ENCODE measurements around the gene RABL6. TPM values are rescaled to one million over a fixed set of nuclear protein-coding genes. Genes with fewer than 3 reads are reported as not detected.
"Not testable (repeated sequence)": the region's sequence is repeated elsewhere in the genome, so short reads cannot be mapped to it uniquely, and the experiment has no call there.

RABL6 gene
- polyA plus RNA-seq, 1 donor, result 97.3 TPM

DNA sequence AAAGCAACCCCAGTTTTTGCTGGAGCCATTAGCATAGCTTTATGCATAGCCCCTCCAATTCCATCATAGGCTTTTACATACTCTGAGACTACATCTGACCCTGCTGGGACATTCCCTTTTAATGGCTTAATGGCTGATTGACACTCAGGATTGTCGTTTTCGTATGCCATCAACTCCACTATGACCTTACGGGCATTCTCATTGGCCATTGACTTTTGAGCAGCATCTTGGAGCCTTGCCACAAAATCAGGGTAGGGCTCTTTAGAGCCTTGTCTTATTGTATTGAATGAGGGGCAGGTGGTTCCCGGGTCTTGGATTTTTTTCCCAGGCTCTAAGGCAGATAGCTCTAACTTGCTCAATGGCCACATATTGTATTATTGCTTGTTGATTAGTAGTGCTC, 20.8 kb upstream of the RABL6 start:
- H3K4me3 ChIP-seq (ENCODE audit: low read length); DNase-seq; H3K27me3 ChIP-seq (ENCODE audit: control insufficient read depth, insufficient read depth, low read length); H3K9me3 ChIP-seq (ENCODE audit: control insufficient read depth, low read depth, low read length); H3K27ac ChIP-seq (ENCODE audit: low read length); H3K36me3 ChIP-seq (ENCODE audit: control insufficient read depth, insufficient read depth, low read length): not testable (repeated sequence)
- no CpG with 5 or more reads among the region's 4 CpGs for WGBS (ENCODE audit: insufficient coverage, low lambda C conversion rate)
- peaks cover 33% of the 10 kb centered on the region for H3K4me1 ChIP-seq (ENCODE audit: control insufficient read depth, insufficient read depth, low read length)

- Histone ChIP-seq H3K4me1 (ENCODE audit: control insufficient read depth, insufficient read depth, low read length) (peaks cover 42% of the 10 kb centered on the region), H3K9me3 (ENCODE audit: control insufficient read depth, low read depth, low read length) (no peaks in the 10 kb centered on the region), H3K4me3 (ENCODE audit: low read length) (peak overlapping the region; percentile 8), H3K27ac (ENCODE audit: low read length) (peak overlapping the region; percentile 74), H3K27me3 (ENCODE audit: control insufficient read depth, insufficient read depth, low read length) (no peaks in the 10 kb centered on the region), H3K36me3 (ENCODE audit: control insufficient read depth, insufficient read depth, low read length) (peaks cover 6% of the 10 kb centered on the region)
- DNase-seq, result peak in 1 of 2 donors; percentile 77
- WGBS (ENCODE audit: insufficient coverage, low lambda C conversion rate), result 23% methylated on average over 3 of the region's 21 CpGs
These were observed 19.9 kb upstream of the RABL6 start for GRCh38 chr9:136787690-136788400.

- peaks cover 51% of the 10 kb centered on the region for H3K4me1 ChIP-seq (ENCODE audit: control insufficient read depth, insufficient read depth, low read length)
- H3K27me3 ChIP-seq (ENCODE audit: control insufficient read depth, insufficient read depth, low read length); H3K36me3 ChIP-seq (ENCODE audit: control insufficient read depth, insufficient read depth, low read length); H3K9me3 ChIP-seq (ENCODE audit: control insufficient read depth, low read depth, low read length): not testable (repeated sequence)
- WGBS (ENCODE audit: insufficient coverage, low lambda C conversion rate), result 10% methylated on average over 4 of the region's 27 CpGs
- peak overlapping the region; percentile 96 for H3K27ac ChIP-seq (ENCODE audit: low read length)
- peak in 1 of 2 donors; percentile 86 for DNase-seq
- H3K4me3 ChIP-seq (ENCODE audit: low read length), result peak overlapping the region; percentile 8
These were observed 18.9 kb upstream of the RABL6 start for GRCh38 chr9:136788644-136789522.

DNA sequence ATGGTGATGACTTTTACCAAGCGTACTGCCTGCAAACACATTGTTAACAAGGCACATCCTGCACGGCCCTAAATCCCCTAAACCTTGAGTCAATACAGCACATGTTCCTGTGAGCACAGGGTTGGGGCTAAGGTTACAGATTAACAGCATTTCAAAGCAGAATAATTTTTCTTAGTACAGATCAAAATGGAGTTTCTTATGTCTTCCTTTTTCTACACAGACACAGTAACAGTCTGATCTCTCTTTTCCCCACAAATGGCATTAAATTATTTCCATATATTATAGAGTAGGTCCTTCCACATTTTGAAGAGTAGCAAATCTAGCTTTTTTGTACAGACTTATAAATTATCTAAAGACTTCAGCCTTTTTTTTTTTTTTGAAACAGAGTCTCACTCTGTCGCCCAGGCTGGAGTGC, 18.2 kb upstream of the RABL6 start:
- peak in 1 of 2 donors; percentile 86 for DNase-seq
- no peaks in the 10 kb centered on the region for H3K27me3 ChIP-seq (ENCODE audit: control insufficient read depth, insufficient read depth, low read length)
- peaks cover 13% of the 10 kb centered on the region for H3K36me3 ChIP-seq (ENCODE audit: control insufficient read depth, insufficient read depth, low read length)
- WGBS (ENCODE audit: insufficient coverage, low lambda C conversion rate), result no CpG with 5 or more reads among the region's 3 CpGs
- H3K4me3 ChIP-seq (ENCODE audit: low read length), result no peak overlapping the region
- H3K9me3 ChIP-seq (ENCODE audit: control insufficient read depth, low read depth, low read length), result no peaks in the 10 kb centered on the region
- peaks cover 55% of the 10 kb centered on the region for H3K4me1 ChIP-seq (ENCODE audit: control insufficient read depth, insufficient read depth, low read length)
- H3K27ac ChIP-seq (ENCODE audit: low read length), result peak overlapping the region; percentile 96

DNA sequence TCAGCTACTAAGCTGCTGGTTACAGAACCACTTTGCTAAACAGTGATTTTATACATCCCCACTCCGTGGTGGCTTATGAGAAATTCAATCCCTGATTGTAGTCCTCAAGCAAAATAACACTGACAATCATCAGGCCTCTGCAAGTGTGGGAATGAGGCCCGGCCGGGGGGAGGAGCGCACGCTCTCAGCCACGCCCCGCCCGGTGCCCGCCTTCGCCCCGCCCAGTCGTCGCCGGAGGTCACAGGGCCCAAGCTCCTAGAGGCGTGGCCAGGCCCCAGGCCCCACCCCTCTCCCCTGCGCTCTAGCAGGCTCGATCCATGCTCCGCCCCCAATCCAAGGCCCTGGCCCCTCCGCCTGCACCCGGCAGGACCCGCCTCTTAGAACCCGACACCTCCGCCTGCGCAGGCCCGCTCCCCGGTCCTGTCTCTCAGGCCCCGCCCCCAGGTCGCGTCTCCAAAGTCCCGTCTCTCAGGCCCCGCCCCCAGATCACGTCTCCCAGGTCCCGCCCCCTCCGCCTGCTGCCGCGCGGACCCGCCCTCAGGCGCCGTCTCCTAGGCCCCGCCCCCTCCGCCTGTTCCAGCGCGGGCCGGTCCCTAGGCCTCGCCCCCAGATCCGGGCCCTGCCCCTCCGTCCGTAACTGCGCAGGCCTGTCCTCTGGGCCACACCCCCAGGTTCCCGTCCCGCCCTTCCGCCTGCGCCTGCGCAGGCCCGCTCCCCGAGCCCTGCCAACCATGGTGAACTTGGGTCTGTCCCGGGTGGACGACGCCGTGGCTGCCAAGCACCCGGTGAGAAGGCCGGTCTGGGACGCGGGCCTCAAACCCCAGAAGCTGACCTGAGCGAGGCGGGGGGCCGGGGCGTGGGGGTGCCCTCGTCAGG, 16.9 kb upstream of the RABL6 start, which contains the start of gene TMEM141:
TSS of gene TMEM141 (plus strand) at position 705 of the 876 bp plus-strand sequence. CDS start at position 732, 27 bp downstream.
- peaks cover 17% of the 10 kb centered on the region for H3K36me3 ChIP-seq (ENCODE audit: control insufficient read depth, insufficient read depth, low read length)
- peak; percentile 99 for DNase-seq
- no peaks in the 10 kb centered on the region for H3K9me3 ChIP-seq (ENCODE audit: control insufficient read depth, low read depth, low read length)
- H3K4me1 ChIP-seq (ENCODE audit: control insufficient read depth, insufficient read depth, low read length), result peaks cover 63% of the 10 kb centered on the region
- no CpG with 5 or more reads among the region's 70 CpGs for WGBS (ENCODE audit: insufficient coverage, low lambda C conversion rate)
- peak within 1 kb of the TSS; percentile 98 for H3K4me3 ChIP-seq (ENCODE audit: low read length)
- no peaks in the 10 kb centered on the region for H3K27me3 ChIP-seq (ENCODE audit: control insufficient read depth, insufficient read depth, low read length)
- H3K27ac ChIP-seq (ENCODE audit: low read length), result peak within 1 kb of the TSS; percentile 100

GRCh38 chr9:136791516-136792276, 16.1 kb upstream of the RABL6 start:
- H3K27ac ChIP-seq (ENCODE audit: low read length), result peak overlapping the region; percentile 100
- peaks cover 17% of the 10 kb centered on the region for H3K36me3 ChIP-seq (ENCODE audit: control insufficient read depth, insufficient read depth, low read length)
- peak; percentile 85 to 87 for DNase-seq
- no peaks in the 10 kb centered on the region for H3K27me3 ChIP-seq (ENCODE audit: control insufficient read depth, insufficient read depth, low read length)
- H3K4me1 ChIP-seq (ENCODE audit: control insufficient read depth, insufficient read depth, low read length), result peaks cover 71% of the 10 kb centered on the region
- peak overlapping the region; percentile 98 for H3K4me3 ChIP-seq (ENCODE audit: low read length)
- no CpG with 5 or more reads among the region's 29 CpGs for WGBS (ENCODE audit: insufficient coverage, low lambda C conversion rate)
- H3K9me3 ChIP-seq (ENCODE audit: control insufficient read depth, low read depth, low read length), result no peaks in the 10 kb centered on the region

GRCh38 chr9:136792321-136793085, 15.2 kb upstream of the RABL6 start:
- Histone ChIP-seq H3K4me1 (ENCODE audit: control insufficient read depth, insufficient read depth, low read length) (peaks cover 75% of the 10 kb centered on the region), H3K9me3 (ENCODE audit: control insufficient read depth, low read depth, low read length) (no peaks in the 10 kb centered on the region), H3K27me3 (ENCODE audit: control insufficient read depth, insufficient read depth, low read length) (no peaks in the 10 kb centered on the region), H3K4me3 (ENCODE audit: low read length) (peak overlapping the region; percentile 98), H3K27ac (ENCODE audit: low read length) (peak overlapping the region; percentile 100), H3K36me3 (ENCODE audit: control insufficient read depth, insufficient read depth, low read length) (peaks cover 17% of the 10 kb centered on the region)
- WGBS (ENCODE audit: insufficient coverage, low lambda C conversion rate), result no CpG with 5 or more reads among the region's 15 CpGs
- peak in 1 of 2 donors; percentile 83 for DNase-seq

- peak overlapping the region; percentile 100 for H3K27ac ChIP-seq (ENCODE audit: low read length)
- no peaks in the 10 kb centered on the region for H3K9me3 ChIP-seq (ENCODE audit: control insufficient read depth, low read depth, low read length)
- H3K36me3 ChIP-seq (ENCODE audit: control insufficient read depth, insufficient read depth, low read length), result peaks cover 17% of the 10 kb centered on the region
- H3K4me3 ChIP-seq (ENCODE audit: low read length), result peak overlapping the region; percentile 98
- H3K4me1 ChIP-seq (ENCODE audit: control insufficient read depth, insufficient read depth, low read length), result peaks cover 74% of the 10 kb centered on the region
- peak; percentile 95 to 99 for DNase-seq
- H3K27me3 ChIP-seq (ENCODE audit: control insufficient read depth, insufficient read depth, low read length), result no peaks in the 10 kb centered on the region
- no CpG with 5 or more reads among the region's 17 CpGs for WGBS (ENCODE audit: insufficient coverage, low lambda C conversion rate)
These were observed 14.4 kb upstream of the RABL6 start for GRCh38 chr9:136793086-136793946.

Data from large intestine (tissue), 3 donors.